Endothelial cell of umbilical vein (primary cell): ENCODE results near the gene ADTRP. TPM values are rescaled to one million over a fixed set of nuclear protein-coding genes. Genes with fewer than 3 reads are reported as not detected.

Source experiments
- BruUV-seq: library from RNA; stranded (reverse); fragments of 400-500 nt; replicated peaks from 2 replicates; lab custom pipeline; 2021; lab: Mats Ljungman, UMichigan
- CTCF ChIA-PET: fragments of 300-600, 350-600 bp; sonication (Branson Sonifier 250); formaldehyde crosslinking; loops from one replicate; lab custom pipeline; 2021; ENCODE audit warnings: antibody characterized with exemption, inconsistent platforms; lab: Charles Lee
- POLR2A ChIA-PET: fragments of 300-600, 350-600 bp; sonication (Branson Sonifier 250); formaldehyde crosslinking; loops from one replicate; lab custom pipeline; 2021; ENCODE audit warnings: antibody characterized with exemption, inconsistent platforms; lab: Charles Lee
- DNase-seq: peaks from one replicate; pipeline ENCODE4 v3.0.0-alpha.2; 2011; ENCODE audit warnings: low read depth, low spot score
- FAIRE-seq: peaks from 2 replicates; lab custom pipeline; 2011; peaks lifted over from hg19 to GRCh38; lab: Jason Lieb, UNC
- H2AFZ ChIP-seq: 2 replicates; pipeline ENCODE4 v1.6.0; 2012; ENCODE audit warnings: low read depth, low read length, control low read depth, inconsistent platforms
- H3K27ac ChIP-seq: 2 replicates; pipeline ENCODE4 v1.5.1; 2011; ENCODE audit warnings: low read depth, mild to moderate bottlenecking, control low read depth, low read length, moderate library complexity; ENCODE audit not compliant: insufficient read depth
- H3K27me3 ChIP-seq, 2 experiments: 2 replicates each; pipeline versions ENCODE4 v1.6.0 to v1.6.1; 2011; ENCODE audit warnings: low read length in 2 of 2, mixed read lengths in 1 of 2; ENCODE audit not compliant: control insufficient read depth in 2 of 2, insufficient read depth in 2 of 2
- H3K36me3 ChIP-seq, 2 experiments: 2 replicates in 1 of 2; 3 replicates in 1 of 2; pipeline ENCODE4 v1.5.1; 2011; ENCODE audit warnings: low read length in 2 of 2, mild to moderate bottlenecking in 1 of 2, moderate library complexity in 1 of 2; ENCODE audit not compliant: control insufficient read depth in 2 of 2, insufficient read depth in 2 of 2; ENCODE audit errors: extremely low read depth in 1 of 2
- H3K4me1 ChIP-seq: 3 replicates; pipeline ENCODE4 v1.5.1; 2011; ENCODE audit warnings: mild to moderate bottlenecking, low read length; ENCODE audit not compliant: control insufficient read depth, insufficient read depth; ENCODE audit errors: extremely low read depth
- H3K4me2 ChIP-seq: 2 replicates; pipeline ENCODE4 v1.6.1; 2011; ENCODE audit warnings: low read length, control low read depth, mixed read lengths; ENCODE audit not compliant: insufficient read depth
- H3K4me3 ChIP-seq, 3 experiments: fragments of 200-600 bp in 1 of 3; sonication (generic), shearing (Covaris generic) in 1 of 3; replicated peaks in 1 of 3; 2 replicates each; pipeline ENCODE4 v1.5.1; 2011 to 2016; ENCODE audit warnings: control low read depth in 3 of 3, low read length in 3 of 3, mild to moderate bottlenecking in 2 of 3, inconsistent platforms in 1 of 3, low read depth in 1 of 3, moderate library complexity in 1 of 3; ENCODE audit not compliant: insufficient read depth in 1 of 3
- H3K79me2 ChIP-seq: 2 replicates; pipeline ENCODE4 v1.6.0; 2012; ENCODE audit warnings: low read length, inconsistent platforms; ENCODE audit not compliant: control insufficient read depth, insufficient read depth
- H3K9ac ChIP-seq: replicated peaks from 2 replicates; pipeline ENCODE3; 2011; ENCODE audit warnings: low read length, control low read depth; ENCODE audit not compliant: insufficient read depth; ENCODE audit errors: extremely low read depth
- H3K9me1 ChIP-seq: replicated peaks from 3 replicates; pipeline ENCODE4 v1.6.0; 2011; ENCODE audit warnings: mild to moderate bottlenecking, low read length; ENCODE audit not compliant: control insufficient read depth, insufficient read depth; ENCODE audit errors: extremely low read depth
- H3K9me3 ChIP-seq: replicated peaks from 2 replicates; pipeline ENCODE4 v1.5.1; 2012; ENCODE audit warnings: low read length, inconsistent platforms; ENCODE audit not compliant: control insufficient read depth, insufficient read depth
- H4K20me1 ChIP-seq: replicated peaks from 2 replicates; pipeline ENCODE3; 2011; ENCODE audit warnings: mild to moderate bottlenecking, low read length; ENCODE audit not compliant: control insufficient read depth, insufficient read depth; ENCODE audit errors: extremely low read depth
- CTCF ChIP-seq, 2 donors: IDR thresholded peaks; 1 replicate in 1 of 2; 2 replicates in 1 of 2; pipeline ENCODE4 v1.5.1; 2011; ENCODE audit warnings: low read length in 2 of 2, mild to moderate bottlenecking in 2 of 2, moderate library complexity in 2 of 2, control low read depth in 1 of 2, inconsistent platforms in 1 of 2, low read depth in 1 of 2; ENCODE audit not compliant: insufficient read depth in 1 of 2; ENCODE audit errors: extremely low read depth in 1 of 2
- EZH2 ChIP-seq: IDR thresholded peaks from 2 replicates; pipeline ENCODE4 v1.6.1; 2012; ENCODE audit warnings: borderline replicate concordance, low read depth, mild to moderate bottlenecking, moderate library complexity, low read length, inconsistent platforms; ENCODE audit not compliant: severe bottlenecking
- FOS ChIP-seq: IDR thresholded peaks from 2 replicates; pipeline ENCODE4 v1.6.1; 2011; ENCODE audit warnings: mild to moderate bottlenecking, low read length, moderate library complexity, borderline replicate concordance; ENCODE audit not compliant: insufficient read depth
- GATA2 ChIP-seq: IDR thresholded peaks from 2 replicates; pipeline ENCODE4 v1.7.0; 2011; ENCODE audit warnings: low read depth, mild to moderate bottlenecking, moderate library complexity, mixed read lengths, low read length; ENCODE audit not compliant: insufficient read length, insufficient read depth
- JUN ChIP-seq: IDR thresholded peaks from 2 replicates; pipeline ENCODE4 v1.6.1; 2011; ENCODE audit warnings: borderline replicate concordance, low read depth; ENCODE audit not compliant: insufficient read length, insufficient read depth
- MAX ChIP-seq: IDR thresholded peaks from 2 replicates; pipeline ENCODE4 v1.6.1; 2011; ENCODE audit not compliant: insufficient read depth, insufficient read length
- MYC ChIP-seq: IDR thresholded peaks from one replicate; pipeline ENCODE4 v1.6.1; 2011; ENCODE audit warnings: mild to moderate bottlenecking, low read depth, low read length
- POLR2A ChIP-seq: IDR thresholded peaks from 2 replicates; pipeline ENCODE4 v1.6.1; 2012; ENCODE audit warnings: low read depth, mild to moderate bottlenecking, control low read depth, low read length
- POLR2AphosphoS5 ChIP-seq: IDR thresholded peaks from 2 replicates; pipeline ENCODE4 v1.6.1; 2012; ENCODE audit warnings: low read depth, mild to moderate bottlenecking, control low read depth, low read length, moderate library complexity; ENCODE audit not compliant: insufficient read depth
- dilution Hi-C: fragments of 300-500 bp; cut with MboI; formaldehyde crosslinking; loops from one replicate; pipeline ENCODE4 v1.15.0; 2019; ENCODE audit warnings: low sequenced_read_pairs; ENCODE audit not compliant: extremely low pct_ligation_motif_present
- intact Hi-C: fragments of 100-400 bp; cut with micrococcal nuclease; formaldehyde crosslinking; loops from one replicate; pipeline ENCODE4 v1.10.0; 2022
- polyA plus RNA-seq, 4 experiments: library from polyadenylated mRNA; depleted of rRNA in 3 of 4; stranded (reverse) in 3 of 4; unstranded in 1 of 4; fragments of >200 nt; gene quantifications; 2 replicates each; pipeline versions ENCODE4 v1.2.1 to v1.2.3, GENCODE V29; 2011 to 2012; ENCODE audit warnings: missing spikeins in 1 of 4
- total RNA-seq: library from RNA; stranded (reverse); gene quantifications from 2 replicates; pipeline ENCODE4 v1.2.3, GENCODE V29; 2021

Gene ADTRP
- total and polyA plus RNA-seq, 2 donors (not counting 3 experiments of a cell fraction or from before 2014, with no cell fraction given) = 3.3 to 4.4 TPM

- no peaks in the 10 kb centered on the region for H3K9me1 ChIP-seq
Observed at GRCh38 chr6:11775791-11776409, 2.7 kb downstream of the ADTRP start.

More at GRCh38 chr6:11775791-11776409, 2.7 kb downstream of the ADTRP start:
- FAIRE-seq (no peak), DNase-seq (no peak)
- Histone ChIP-seq H3K9me3 (no peaks in the 10 kb centered on the region), H3K36me3 (no peaks in the 10 kb centered on the region), H3K4me3 (no peak overlapping the region), H3K4me1 (peaks cover 11% of the 10 kb centered on the region), H2AFZ (no peak overlapping the region), H3K27me3 (no peaks in the 10 kb centered on the region), H3K9ac (no peak overlapping the region), H3K4me2 (no peak overlapping the region), H4K20me1 (no peaks in the 10 kb centered on the region), H3K79me2 (no peaks in the 10 kb centered on the region), H3K27ac (no peak overlapping the region)
- dilution Hi-C loops (no loop called here), intact Hi-C loops (no loop called here)
- POLR2A ChIA-PET = interaction anchor here (0.6 kb wide), 1 partner anchor 21 kb away, joined by 3 read pairs; no protein-coding TSS in a partner anchor
- CTCF ChIA-PET = no interaction called here
- no peak for TF ChIP-seq MYC
- no peak for TF ChIP-seq MAX
- no peak for TF ChIP-seq GATA2
- no peak for TF ChIP-seq JUN
- no peak for TF ChIP-seq CTCF (IDR thresholded peaks at IDR 0.05; ENCODE audit: extremely low read depth in 1 of 2, insufficient read depth in 1 of 2, low read depth in 1 of 2, low read length in 2 of 2)
- TF ChIP-seq POLR2AphosphoS5 = no peak
- TF ChIP-seq POLR2A = no peak
- TF ChIP-seq EZH2 = no peak
- TF ChIP-seq FOS = no peak
- BruUV-seq = no TSS peak
